ENCODE results near the gene GINS1. TPM values are rescaled to one million over a fixed set of nuclear protein-coding genes. Genes with fewer than 3 reads are reported as not detected.

Gene GINS1
- polyA plus RNA-seq, 1 of the 3 experiments (the other 2 are of a cell fraction), result 5.1 TPM

DNA sequence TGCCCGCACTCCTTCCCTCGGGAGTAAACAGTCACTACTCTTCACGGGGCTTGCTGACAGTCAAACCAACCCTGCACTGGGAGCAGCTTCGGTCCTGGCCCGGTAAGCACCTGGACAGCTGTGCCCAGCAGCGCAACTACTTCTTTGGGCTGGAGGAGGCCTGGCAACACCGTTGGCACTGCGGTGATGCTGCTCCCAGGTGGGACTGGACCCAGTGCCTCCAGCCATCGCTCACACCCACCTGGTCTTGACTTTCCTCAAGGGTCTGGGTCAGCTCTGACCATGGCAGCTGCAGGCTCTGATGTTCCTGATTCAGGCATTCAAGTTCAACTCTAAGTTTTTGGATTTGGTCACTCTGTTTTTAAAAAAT, 53.8 kb downstream of the GINS1 start:
- TF ChIP-seq, protein P1, sequence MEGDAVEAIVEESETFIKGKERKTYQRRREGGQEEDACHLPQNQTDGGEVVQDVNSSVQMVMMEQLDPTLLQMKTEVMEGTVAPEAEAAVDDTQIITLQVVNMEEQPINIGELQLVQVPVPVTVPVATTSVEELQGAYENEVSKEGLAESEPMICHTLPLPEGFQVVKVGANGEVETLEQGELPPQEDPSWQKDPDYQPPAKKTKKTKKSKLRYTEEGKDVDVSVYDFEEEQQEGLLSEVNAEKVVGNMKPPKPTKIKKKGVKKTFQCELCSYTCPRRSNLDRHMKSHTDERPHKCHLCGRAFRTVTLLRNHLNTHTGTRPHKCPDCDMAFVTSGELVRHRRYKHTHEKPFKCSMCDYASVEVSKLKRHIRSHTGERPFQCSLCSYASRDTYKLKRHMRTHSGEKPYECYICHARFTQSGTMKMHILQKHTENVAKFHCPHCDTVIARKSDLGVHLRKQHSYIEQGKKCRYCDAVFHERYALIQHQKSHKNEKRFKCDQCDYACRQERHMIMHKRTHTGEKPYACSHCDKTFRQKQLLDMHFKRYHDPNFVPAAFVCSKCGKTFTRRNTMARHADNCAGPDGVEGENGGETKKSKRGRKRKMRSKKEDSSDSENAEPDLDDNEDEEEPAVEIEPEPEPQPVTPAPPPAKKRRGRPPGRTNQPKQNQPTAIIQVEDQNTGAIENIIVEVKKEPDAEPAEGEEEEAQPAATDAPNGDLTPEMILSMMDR (IDR thresholded peaks at IDR 0.05), result no peak
- TF ChIP-seq CHD2 (IDR thresholded peaks at IDR 0.05; ENCODE audit: low read length, partially characterized antibody) (no peak), FOSL2 (IDR thresholded peaks at IDR 0.05; ENCODE audit: borderline replicate concordance, low read depth) (no peak), EP300 (IDR thresholded peaks at IDR 0.05; ENCODE audit: borderline replicate concordance in 1 of 2, low read depth in 1 of 2, low read length in 1 of 2) (no peak), NFIC (IDR thresholded peaks at IDR 0.05; ENCODE audit: borderline replicate concordance) (no peak), NRF1 (IDR thresholded peaks at IDR 0.05; ENCODE audit: low read depth, low read length) (no peak), FOXM1 (IDR thresholded peaks at IDR 0.05; ENCODE audit: low read depth) (no peak), MEF2A (IDR thresholded peaks at IDR 0.05; ENCODE audit: borderline replicate concordance, low read depth) (no peak), TCF12 (IDR thresholded peaks at IDR 0.05) (no peak), TAF1 (IDR thresholded peaks at IDR 0.05; ENCODE audit: borderline replicate concordance, low read depth, low read length) (no peak)
- TF ChIP-seq, protein P2, sequence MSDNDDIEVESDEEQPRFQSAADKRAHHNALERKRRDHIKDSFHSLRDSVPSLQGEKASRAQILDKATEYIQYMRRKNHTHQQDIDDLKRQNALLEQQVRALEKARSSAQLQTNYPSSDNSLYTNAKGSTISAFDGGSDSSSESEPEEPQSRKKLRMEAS (IDR thresholded peaks at IDR 0.05; ENCODE audit: low read depth), result no peak
- TF ChIP-seq, protein P3, sequence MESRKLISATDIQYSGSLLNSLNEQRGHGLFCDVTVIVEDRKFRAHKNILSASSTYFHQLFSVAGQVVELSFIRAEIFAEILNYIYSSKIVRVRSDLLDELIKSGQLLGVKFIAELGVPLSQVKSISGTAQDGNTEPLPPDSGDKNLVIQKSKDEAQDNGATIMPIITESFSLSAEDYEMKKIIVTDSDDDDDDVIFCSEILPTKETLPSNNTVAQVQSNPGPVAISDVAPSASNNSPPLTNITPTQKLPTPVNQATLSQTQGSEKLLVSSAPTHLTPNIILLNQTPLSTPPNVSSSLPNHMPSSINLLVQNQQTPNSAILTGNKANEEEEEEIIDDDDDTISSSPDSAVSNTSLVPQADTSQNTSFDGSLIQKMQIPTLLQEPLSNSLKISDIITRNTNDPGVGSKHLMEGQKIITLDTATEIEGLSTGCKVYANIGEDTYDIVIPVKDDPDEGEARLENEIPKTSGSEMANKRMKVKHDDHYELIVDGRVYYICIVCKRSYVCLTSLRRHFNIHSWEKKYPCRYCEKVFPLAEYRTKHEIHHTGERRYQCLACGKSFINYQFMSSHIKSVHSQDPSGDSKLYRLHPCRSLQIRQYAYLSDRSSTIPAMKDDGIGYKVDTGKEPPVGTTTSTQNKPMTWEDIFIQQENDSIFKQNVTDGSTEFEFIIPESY (IDR thresholded peaks at IDR 0.05; ENCODE audit: borderline replicate concordance, low read depth), result no peak
- TF ChIP-seq, protein P4, sequence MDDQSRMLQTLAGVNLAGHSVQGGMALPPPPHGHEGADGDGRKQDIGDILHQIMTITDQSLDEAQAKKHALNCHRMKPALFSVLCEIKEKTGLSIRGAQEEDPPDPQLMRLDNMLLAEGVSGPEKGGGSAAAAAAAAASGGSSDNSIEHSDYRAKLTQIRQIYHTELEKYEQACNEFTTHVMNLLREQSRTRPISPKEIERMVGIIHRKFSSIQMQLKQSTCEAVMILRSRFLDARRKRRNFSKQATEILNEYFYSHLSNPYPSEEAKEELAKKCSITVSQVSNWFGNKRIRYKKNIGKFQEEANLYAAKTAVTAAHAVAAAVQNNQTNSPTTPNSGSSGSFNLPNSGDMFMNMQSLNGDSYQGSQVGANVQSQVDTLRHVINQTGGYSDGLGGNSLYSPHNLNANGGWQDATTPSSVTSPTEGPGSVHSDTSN (IDR thresholded peaks at IDR 0.05), result no peak
- no peaks in the 10 kb centered on the region for H3K79me2 ChIP-seq (ENCODE audit: insufficient read depth)
- peaks cover 6 to 40% of the 10 kb centered on the region in 2 experiments for H3K36me3 ChIP-seq (replicated peaks in 1 of 2; ENCODE audit: control insufficient read depth in 1 of 2, insufficient read depth in 2 of 2, low read length in 1 of 2)
- no peaks in the 10 kb centered on the region for H3F3A ChIP-seq (replicated peaks; ENCODE audit: insufficient read depth)
- CTCF ChIA-PET, result no interaction called here
- H3K4me2 ChIP-seq, result no peak overlapping the region
- DNase-seq, result no peak
- H3K9me3 ChIP-seq, result no peaks in the 10 kb centered on the region
- WGBS (ENCODE audit: low lambda C conversion rate), result 80% methylated on average over 9 of the region's 9 CpGs
- H3K4me3 ChIP-seq (ENCODE audit: low read depth in 2 of 2, low read length in 1 of 2), result no peak overlapping the region
- POLR2A ChIA-PET, result no interaction called here
- no peak overlapping the region for H3K9ac ChIP-seq
- H3K27me3 ChIP-seq (ENCODE audit: insufficient read depth), result no peaks in the 10 kb centered on the region
- no peak overlapping the region for H3K27ac ChIP-seq (ENCODE audit: low read depth in 2 of 2, low read length in 1 of 2)
- H3K4me1 ChIP-seq (ENCODE audit: control insufficient read depth in 1 of 2, insufficient read depth in 2 of 2, low read depth in 1 of 2, low read length in 1 of 2), result peaks cover 0 to 15% of the 10 kb centered on the region in 2 experiments; a peak in 1 of 4 replicates
- no peak overlapping the region for H2AFZ ChIP-seq (ENCODE audit: low read depth)
- no peaks in the 10 kb centered on the region for H3K9me2 ChIP-seq
- H4K20me1 ChIP-seq (ENCODE audit: insufficient read depth), result no peaks in the 10 kb centered on the region
